Hematopoietic multipotent progenitor cell treated with erythropoietin and hydrocortisone succinate and interleukin-3 and kit ligand, for 15 days (in vitro differentiated cells): ENCODE results near the gene CCDC9B.

Source experiments
- DNase-seq: peaks from one replicate; pipeline ENCODE4 v3.0.0-alpha.2; 2015; ENCODE audit warnings: low spot score

CCDC9B gene

GRCh38 chr15:40307421-40308211 is 33.1 kb downstream of the CCDC9B start, which contains the start of gene PLCB2:
Gene PLCB2 (minus strand): TSS chr15:40307935. CDS start chr15:40307672, 263 bp downstream.
- no peak for DNase-seq

GRCh38 chr15:40306908-40307307 is 33.8 kb downstream of the CCDC9B start:
- no peak for DNase-seq

DNA sequence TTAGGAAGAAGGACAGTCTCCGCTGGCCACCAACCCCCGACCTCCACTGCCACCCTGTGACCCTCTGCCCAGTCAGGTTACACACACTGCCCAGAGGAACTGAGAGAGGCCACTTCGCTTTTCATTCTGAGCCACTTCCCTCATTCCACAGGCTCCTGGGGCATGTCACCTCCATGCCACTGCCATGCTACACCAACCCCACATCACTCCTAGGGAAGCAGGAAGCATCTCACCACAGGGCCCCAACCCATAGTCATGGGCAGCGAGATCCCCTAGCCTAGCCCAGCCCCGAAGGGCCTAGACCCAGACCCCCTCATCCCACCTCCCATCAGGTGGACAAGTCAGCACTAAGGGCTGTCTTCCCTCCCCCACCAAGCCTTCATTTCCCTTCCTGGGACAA is 34.4 kb downstream of the CCDC9B start:
- no peak for DNase-seq

DNA sequence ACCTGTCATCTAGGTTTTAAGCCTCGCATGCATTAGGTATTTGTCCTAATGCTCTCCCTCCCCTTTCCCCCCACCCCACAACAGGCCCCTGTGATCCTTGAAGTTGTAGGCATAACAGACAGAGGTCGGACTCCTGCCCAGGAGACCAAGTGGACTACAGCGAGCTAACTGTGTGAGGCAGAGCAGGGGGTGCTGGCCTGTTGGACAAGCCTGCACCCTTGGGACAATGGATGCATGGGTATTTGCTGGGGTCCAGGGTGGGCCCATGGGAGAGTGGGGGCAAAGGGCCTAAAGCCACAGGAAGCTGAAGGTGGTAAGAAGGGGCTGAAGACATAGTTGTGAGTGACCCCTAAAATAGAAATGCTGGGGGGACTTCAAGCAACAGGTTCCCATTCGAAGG is 35.5 kb downstream of the CCDC9B start:
- DNase-seq = no peak

DNA sequence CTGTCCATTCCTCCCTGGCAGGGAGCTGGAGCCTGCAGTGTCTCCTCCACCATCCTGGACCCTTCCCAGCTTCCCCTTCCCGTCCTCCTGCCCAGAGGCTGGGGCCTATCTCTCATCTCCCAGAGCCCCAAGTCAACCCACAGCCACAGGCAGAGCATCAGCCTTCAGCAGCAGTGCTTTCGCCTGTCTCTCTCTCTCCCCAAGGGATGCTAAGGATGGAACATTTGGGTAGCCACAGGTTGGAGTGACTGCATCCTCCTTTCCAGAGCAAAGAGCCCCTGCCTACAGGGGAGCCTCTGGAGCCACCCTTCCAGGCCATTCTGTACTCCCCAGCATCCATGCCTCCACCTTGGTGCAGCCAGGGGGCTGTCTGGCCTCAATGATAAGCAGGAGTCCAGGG is 37.2 kb downstream of the CCDC9B start:
- DNase-seq = no peak

GRCh38 chr15:40302981-40303380 is 37.8 kb downstream of the CCDC9B start:
- no peak for DNase-seq

GRCh38 chr15:40302288-40302886 is 38.4 kb downstream of the CCDC9B start:
- no peak for DNase-seq

GRCh38 chr15:40301467-40302179 is 39.1 kb downstream of the CCDC9B start:
- no peak for DNase-seq

- no peak for DNase-seq
These were observed 40.0 kb downstream of the CCDC9B start for GRCh38 chr15:40300771-40301170.

- no peak for DNase-seq
These were observed 40.4 kb downstream of the CCDC9B start for GRCh38 chr15:40300367-40300766.

- no peak for DNase-seq
These were observed 42.4 kb downstream of the CCDC9B start for GRCh38 chr15:40298216-40298935.

DNA sequence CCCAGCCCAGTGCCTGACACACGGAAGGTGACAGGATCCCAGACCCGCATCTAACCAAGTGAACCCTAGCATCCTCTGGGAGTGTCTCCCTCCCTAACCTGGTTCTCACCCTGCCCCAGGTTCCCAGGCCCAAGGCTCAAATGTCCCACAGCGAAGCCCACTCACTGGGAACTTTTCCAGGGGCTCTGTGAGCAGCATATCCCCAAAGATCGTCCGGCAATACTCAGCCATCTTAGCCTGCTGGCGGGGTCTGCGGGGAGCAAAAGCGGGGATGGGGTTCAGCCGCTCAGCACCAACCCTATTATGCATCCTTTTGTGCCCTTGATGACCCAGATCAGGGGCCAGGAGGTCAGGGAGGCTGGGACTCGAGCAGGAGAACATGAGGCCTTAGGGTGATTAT is 43.4 kb downstream of the CCDC9B start:
- DNase-seq = no peak

DNA sequence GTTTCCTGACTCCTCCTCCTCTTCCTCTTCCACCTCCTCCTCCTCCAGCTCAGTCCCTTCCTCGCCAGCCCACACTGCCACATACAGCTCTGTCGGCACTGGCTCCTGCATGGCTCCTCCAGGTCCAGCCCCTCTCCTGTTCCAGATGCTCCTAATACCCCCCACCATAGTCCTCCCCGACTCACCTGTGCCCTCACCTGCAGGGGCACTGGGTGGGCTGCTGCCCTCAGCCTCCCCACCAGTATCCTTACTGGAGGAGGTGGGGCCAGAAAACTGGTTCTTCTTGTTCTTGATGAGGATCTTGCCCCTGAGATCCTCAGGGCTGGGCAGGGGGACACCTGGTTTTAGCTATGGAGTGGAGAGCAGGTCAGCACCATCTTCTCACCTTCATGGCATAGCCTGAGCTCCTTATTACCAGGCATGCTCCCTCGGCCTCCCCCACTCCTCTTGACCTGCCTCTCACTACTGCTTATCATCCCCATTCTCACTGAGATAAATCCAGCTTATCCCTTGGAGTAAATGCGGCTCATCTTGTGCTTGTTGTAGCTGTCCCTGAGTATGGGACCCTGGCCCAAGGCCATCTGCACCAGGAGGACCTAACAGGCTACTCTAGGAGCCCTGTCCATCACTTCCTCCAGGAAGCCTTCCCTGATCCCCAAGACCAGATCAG is 44.0 kb downstream of the CCDC9B start:
- no peak for DNase-seq

GRCh38 chr15:40295877-40296560 is 44.7 kb downstream of the CCDC9B start:
- DNase-seq = no peak

- DNase-seq = no peak
These were observed 45.4 kb downstream of the CCDC9B start for GRCh38 chr15:40295297-40295696.

- DNase-seq = no peak
These were observed 46.5 kb downstream of the CCDC9B start for GRCh38 chr15:40293905-40294895.

DNA sequence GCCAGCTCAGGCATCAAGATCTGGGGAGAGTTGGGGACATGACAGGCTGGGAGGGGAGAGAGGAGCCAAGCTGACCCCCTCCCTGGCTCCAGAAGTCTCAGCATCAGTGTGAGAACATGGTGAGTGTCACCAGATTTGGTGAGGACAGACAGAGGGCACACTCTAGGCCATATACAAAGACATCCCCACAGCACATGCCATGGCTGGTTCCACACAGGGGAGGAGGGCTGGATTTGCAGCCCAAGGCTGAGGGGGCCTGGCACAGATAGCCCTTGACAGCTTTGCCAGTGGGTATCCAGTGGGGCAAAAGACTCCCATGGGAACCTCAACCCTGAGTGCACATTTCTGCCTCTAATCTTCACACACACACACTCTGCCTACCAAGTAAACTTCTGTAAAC is 47.7 kb downstream of the CCDC9B start:
- DNase-seq = no peak

DNA sequence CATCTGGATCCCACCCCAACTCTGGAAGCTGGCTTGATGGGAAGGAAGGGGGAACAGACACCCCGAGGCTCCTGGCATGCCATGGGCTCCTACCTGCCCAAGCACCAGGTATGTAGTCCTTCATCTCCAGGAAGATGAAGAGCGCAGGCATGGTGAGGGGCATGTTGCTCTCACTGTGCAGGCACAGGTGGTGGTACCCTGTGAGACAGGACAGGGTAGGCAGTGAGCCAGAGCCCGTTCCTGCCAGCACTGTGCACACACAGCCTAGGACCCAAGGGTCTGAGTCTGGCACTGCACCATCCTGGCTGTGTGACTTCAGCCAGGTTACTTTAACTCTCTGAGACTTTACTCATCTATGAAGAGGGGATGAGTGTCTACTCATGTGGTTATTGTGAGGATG is 48.5 kb downstream of the CCDC9B start:
- no peak for DNase-seq

DNA sequence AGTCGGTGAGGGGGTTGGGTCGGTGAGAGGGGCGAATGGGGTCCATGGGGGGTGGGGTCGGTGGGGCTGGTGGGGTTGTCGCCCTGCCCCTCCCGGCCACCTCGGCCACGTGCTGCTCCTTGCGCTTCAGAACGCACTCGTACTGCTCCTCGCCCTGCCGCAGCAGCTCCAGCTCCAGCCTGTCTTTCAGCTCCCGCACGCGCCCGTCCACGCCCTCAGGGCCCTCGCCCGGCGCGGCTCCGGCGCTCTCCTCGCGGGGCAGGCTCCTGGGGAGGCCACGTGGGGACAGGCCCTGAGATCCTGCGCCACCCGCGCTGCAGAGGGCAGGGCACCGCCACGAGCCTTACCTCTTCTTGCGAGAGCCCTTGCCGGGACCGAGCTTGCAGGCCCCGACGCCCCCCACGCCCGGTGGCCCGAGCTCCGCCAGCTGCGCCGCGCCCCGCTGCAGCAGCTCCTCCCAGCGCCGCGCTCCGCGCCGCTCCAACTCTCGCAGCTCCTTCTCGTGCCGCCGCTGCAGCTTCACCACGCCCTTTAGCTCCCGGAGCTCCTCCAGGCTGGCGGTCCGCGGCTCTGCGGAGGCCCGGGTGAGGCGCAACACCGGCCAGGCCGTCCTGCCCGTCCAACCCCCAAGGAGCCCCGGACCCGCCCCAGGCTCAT is 49.7 kb downstream of the CCDC9B start:
- no peak for DNase-seq

GRCh38 chr15:40290545-40290917 is 50.2 kb downstream of the CCDC9B start:
- no peak for DNase-seq
